HepG2 (cell line): Measurements from ENCODE around the gene APBB3. TPM values are rescaled to one million over a fixed set of nuclear protein-coding genes. Genes with fewer than 3 reads are reported as not detected.

Source experiments
- CHD2 ChIP-seq: IDR thresholded peaks from 2 replicates; pipeline ENCODE4 v1.6.1; 2011; ENCODE audit warnings: low read depth, low read length, improper control_type of control experiment
- GFI1 ChIP-seq: sonication (generic); formaldehyde crosslinking; IDR thresholded peaks from 2 replicates; pipeline ENCODE4 v1.5.0; 2020; ENCODE audit warnings: missing genetic modification reagents, mild to moderate bottlenecking, borderline replicate concordance
- MAF1 ChIP-seq: sonication (generic); formaldehyde crosslinking; IDR thresholded peaks from 2 replicates; pipeline ENCODE4 v1.5.0; 2020; ENCODE audit warnings: missing genetic modification reagents, borderline replicate concordance
- MZF1 ChIP-seq: sonication (generic); formaldehyde crosslinking; IDR thresholded peaks from 2 replicates; pipeline ENCODE4 v1.8.1; 2023; ENCODE audit warnings: mild to moderate bottlenecking, missing genetic modification reagents, borderline replicate concordance
- ZFP90 ChIP-seq: sonication (generic); formaldehyde crosslinking; IDR thresholded peaks from 2 replicates; pipeline ENCODE4 v1.8.0; 2022; ENCODE audit warnings: missing genetic modification reagents, mild to moderate bottlenecking, inconsistent platforms, borderline replicate concordance
- ZNF251 ChIP-seq: sonication (generic); formaldehyde crosslinking; IDR thresholded peaks from 2 replicates; pipeline ENCODE4 v1.9.0; 2021; ENCODE audit warnings: mild to moderate bottlenecking, missing genetic modification reagents
- ZNF451 ChIP-seq: sonication (generic); formaldehyde crosslinking; IDR thresholded peaks from 2 replicates; pipeline ENCODE4 v1.5.0; 2020; ENCODE audit warnings: mild to moderate bottlenecking, missing genetic modification reagents
- ZNF674 ChIP-seq: sonication (generic); formaldehyde crosslinking; IDR thresholded peaks from 2 replicates; pipeline ENCODE4 v1.5.0; 2020; ENCODE audit warnings: low read depth, mild to moderate bottlenecking, missing genetic modification reagents
- ZSCAN21 ChIP-seq: sonication (generic); formaldehyde crosslinking; IDR thresholded peaks from 2 replicates; pipeline ENCODE4 v1.8.0; 2022; ENCODE audit warnings: mild to moderate bottlenecking, missing genetic modification reagents, moderate library complexity, borderline replicate concordance
- polyA plus RNA-seq, 8 experiments: library from polyadenylated mRNA; depleted of rRNA in 3 of 8; stranded (reverse) in 7 of 8; unstranded in 1 of 8; fragments of >200 nt; fragmentation: Illumina TruSeq in 4 of 8; extraction: Trizol in 4 of 8; gene quantifications; 2 replicates each; pipeline versions ENCODE4 v1.2.1 to v1.2.3, GENCODE V29; 2011 to 2016; ENCODE audit warnings: low read depth in 4 of 8, missing spikeins in 1 of 8, mixed read lengths in 1 of 8; ENCODE audit not compliant: insufficient read depth in 1 of 8
- total RNA-seq, 5 experiments: library from RNA; depleted of rRNA; stranded (reverse); fragments of >200 nt; fragmentation: Illumina TruSeq; extraction: Trizol; gene quantifications; 2 replicates each; pipeline ENCODE4 v1.2.3, GENCODE V29; 2016; ENCODE audit warnings: low read depth in 1 of 5
- TF ChIP-seq, protein P1 (sequence below): sonication (generic); formaldehyde crosslinking; IDR thresholded peaks from 2 replicates; pipeline ENCODE4 v1.9.0; 2021; ENCODE audit warnings: missing genetic modification reagents, borderline replicate concordance
- TF ChIP-seq, protein P2 (sequence below), 2 experiments: IDR thresholded peaks; 2 replicates each; pipeline ENCODE4 v1.6.1; 2011 to 2012; ENCODE audit warnings: low read length in 2 of 2, borderline replicate concordance in 1 of 2, low read depth in 1 of 2, mild to moderate bottlenecking in 1 of 2, moderate library complexity in 1 of 2
- TF ChIP-seq, protein P3 (sequence below): sonication (generic); formaldehyde crosslinking; IDR thresholded peaks from 2 replicates; pipeline ENCODE4 v1.4.0; 2020; ENCODE audit warnings: missing genetic modification reagents

APBB3 gene
- total and polyA plus RNA-seq, 2 of the 13 experiments (the other 11 are each of a cell fraction or from before 2014, with no cell fraction given), result 0.38 to 0.78 TPM

DNA sequence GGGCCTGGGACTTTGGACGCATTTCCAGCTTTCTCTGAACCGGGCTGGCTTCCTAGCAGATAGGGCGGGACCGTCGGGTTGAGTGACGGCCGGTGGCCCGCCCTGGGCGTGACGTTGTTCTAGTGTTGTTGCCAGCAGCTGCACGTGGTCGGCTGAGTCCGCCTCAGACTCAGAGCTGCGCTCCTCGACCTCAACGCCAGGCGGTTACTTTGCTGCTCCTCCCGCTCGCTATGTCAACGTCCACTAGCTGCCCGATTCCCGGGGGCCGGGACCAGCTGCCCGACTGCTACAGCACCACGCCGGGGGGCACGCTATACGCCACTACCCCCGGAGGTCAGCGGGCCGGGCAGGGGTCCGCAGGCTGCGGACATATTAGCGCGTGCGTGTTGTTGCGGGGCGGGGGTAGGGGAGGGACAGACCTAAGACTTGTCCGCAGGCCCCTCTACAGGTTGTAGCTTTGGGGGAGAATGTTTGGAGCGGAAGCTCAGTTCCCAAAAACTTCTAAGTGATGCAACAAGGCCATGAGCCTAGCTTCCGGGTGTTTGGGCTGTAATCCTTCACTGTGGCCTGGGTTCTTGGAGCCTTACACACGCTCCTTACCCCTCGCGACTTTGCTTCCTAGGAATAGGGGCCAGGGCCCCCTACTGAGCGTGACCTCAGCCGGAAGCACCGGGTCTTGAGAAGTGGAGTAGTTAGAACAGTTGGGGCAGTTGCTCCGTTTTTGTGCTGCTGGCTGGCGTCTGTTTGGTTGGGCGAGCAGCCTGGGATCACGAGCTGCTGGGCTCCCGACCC is 16.7 kb downstream of the APBB3 start, which contains the start of gene EIF4EBP3 (continued):
- TF ChIP-seq GFI1 (CRISPR knock-in tag) (peak; percentile 70; the same call in 1 of the 2 replicates), ZSCAN21 (CRISPR knock-in tag) (no peak; the same call in 1 of the 2 replicates), ZFP90 (peak; percentile 51; the same call in 1 of the 2 replicates), CHD2 (no peak), ZNF674 (CRISPR knock-in tag) (no peak), MZF1 (CRISPR knock-in tag) (0 out of 2 replicates have a peak, but pooled peaks have one; percentile 40), ZNF251 (CRISPR knock-in tag) (no peak), MAF1 (CRISPR knock-in tag) (no peak), ZNF451 (CRISPR knock-in tag) (0 out of 2 replicates have a peak, but pooled peaks have one; percentile 66)
- TF ChIP-seq, protein P1, sequence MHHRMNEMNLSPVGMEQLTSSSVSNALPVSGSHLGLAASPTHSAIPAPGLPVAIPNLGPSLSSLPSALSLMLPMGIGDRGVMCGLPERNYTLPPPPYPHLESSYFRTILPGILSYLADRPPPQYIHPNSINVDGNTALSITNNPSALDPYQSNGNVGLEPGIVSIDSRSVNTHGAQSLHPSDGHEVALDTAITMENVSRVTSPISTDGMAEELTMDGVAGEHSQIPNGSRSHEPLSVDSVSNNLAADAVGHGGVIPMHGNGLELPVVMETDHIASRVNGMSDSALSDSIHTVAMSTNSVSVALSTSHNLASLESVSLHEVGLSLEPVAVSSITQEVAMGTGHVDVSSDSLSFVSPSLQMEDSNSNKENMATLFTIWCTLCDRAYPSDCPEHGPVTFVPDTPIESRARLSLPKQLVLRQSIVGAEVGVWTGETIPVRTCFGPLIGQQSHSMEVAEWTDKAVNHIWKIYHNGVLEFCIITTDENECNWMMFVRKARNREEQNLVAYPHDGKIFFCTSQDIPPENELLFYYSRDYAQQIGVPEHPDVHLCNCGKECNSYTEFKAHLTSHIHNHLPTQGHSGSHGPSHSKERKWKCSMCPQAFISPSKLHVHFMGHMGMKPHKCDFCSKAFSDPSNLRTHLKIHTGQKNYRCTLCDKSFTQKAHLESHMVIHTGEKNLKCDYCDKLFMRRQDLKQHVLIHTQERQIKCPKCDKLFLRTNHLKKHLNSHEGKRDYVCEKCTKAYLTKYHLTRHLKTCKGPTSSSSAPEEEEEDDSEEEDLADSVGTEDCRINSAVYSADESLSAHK (CRISPR knock-in tag), result no peak
- TF ChIP-seq, protein P2, sequence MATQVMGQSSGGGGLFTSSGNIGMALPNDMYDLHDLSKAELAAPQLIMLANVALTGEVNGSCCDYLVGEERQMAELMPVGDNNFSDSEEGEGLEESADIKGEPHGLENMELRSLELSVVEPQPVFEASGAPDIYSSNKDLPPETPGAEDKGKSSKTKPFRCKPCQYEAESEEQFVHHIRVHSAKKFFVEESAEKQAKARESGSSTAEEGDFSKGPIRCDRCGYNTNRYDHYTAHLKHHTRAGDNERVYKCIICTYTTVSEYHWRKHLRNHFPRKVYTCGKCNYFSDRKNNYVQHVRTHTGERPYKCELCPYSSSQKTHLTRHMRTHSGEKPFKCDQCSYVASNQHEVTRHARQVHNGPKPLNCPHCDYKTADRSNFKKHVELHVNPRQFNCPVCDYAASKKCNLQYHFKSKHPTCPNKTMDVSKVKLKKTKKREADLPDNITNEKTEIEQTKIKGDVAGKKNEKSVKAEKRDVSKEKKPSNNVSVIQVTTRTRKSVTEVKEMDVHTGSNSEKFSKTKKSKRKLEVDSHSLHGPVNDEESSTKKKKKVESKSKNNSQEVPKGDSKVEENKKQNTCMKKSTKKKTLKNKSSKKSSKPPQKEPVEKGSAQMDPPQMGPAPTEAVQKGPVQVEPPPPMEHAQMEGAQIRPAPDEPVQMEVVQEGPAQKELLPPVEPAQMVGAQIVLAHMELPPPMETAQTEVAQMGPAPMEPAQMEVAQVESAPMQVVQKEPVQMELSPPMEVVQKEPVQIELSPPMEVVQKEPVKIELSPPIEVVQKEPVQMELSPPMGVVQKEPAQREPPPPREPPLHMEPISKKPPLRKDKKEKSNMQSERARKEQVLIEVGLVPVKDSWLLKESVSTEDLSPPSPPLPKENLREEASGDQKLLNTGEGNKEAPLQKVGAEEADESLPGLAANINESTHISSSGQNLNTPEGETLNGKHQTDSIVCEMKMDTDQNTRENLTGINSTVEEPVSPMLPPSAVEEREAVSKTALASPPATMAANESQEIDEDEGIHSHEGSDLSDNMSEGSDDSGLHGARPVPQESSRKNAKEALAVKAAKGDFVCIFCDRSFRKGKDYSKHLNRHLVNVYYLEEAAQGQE (IDR thresholded peaks at IDR 0.05; ENCODE audit: borderline replicate concordance in 1 of 2, low read depth in 1 of 2, low read length in 2 of 2), result no peak
- TF ChIP-seq, protein P3, sequence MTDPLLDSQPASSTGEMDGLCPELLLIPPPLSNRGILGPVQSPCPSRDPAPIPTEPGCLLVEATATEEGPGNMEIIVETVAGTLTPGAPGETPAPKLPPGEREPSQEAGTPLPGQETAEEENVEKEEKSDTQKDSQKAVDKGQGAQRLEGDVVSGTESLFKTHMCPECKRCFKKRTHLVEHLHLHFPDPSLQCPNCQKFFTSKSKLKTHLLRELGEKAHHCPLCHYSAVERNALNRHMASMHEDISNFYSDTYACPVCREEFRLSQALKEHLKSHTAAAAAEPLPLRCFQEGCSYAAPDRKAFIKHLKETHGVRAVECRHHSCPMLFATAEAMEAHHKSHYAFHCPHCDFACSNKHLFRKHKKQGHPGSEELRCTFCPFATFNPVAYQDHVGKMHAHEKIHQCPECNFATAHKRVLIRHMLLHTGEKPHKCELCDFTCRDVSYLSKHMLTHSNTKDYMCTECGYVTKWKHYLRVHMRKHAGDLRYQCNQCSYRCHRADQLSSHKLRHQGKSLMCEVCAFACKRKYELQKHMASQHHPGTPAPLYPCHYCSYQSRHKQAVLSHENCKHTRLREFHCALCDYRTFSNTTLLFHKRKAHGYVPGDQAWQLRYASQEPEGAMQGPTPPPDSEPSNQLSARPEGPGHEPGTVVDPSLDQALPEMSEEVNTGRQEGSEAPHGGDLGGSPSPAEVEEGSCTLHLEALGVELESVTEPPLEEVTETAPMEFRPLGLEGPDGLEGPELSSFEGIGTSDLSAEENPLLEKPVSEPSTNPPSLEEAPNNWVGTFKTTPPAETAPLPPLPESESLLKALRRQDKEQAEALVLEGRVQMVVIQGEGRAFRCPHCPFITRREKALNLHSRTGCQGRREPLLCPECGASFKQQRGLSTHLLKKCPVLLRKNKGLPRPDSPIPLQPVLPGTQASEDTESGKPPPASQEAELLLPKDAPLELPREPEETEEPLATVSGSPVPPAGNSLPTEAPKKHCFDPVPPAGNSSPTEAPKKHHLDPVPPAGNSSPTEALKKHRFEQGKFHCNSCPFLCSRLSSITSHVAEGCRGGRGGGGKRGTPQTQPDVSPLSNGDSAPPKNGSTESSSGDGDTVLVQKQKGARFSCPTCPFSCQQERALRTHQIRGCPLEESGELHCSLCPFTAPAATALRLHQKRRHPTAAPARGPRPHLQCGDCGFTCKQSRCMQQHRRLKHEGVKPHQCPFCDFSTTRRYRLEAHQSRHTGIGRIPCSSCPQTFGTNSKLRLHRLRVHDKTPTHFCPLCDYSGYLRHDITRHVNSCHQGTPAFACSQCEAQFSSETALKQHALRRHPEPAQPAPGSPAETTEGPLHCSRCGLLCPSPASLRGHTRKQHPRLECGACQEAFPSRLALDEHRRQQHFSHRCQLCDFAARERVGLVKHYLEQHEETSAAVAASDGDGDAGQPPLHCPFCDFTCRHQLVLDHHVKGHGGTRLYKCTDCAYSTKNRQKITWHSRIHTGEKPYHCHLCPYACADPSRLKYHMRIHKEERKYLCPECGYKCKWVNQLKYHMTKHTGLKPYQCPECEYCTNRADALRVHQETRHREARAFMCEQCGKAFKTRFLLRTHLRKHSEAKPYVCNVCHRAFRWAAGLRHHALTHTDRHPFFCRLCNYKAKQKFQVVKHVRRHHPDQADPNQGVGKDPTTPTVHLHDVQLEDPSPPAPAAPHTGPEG, result no peak
